K562 (cell line): ENCODE results near the gene TBC1D16. TPM values are rescaled to one million over a fixed set of nuclear protein-coding genes. Genes with fewer than 3 reads are reported as not detected.

Experiments
- ATAC-seq: fragments of 200-7000 bp; cut with Tn5 transposase; 3 replicates; pipeline ENCODE4 v1.9.1; 2020; ENCODE audit warnings: moderate library complexity
- BruUV-seq: library from RNA; stranded (reverse); fragments of 400-500 nt; replicated peaks from 2 replicates; lab custom pipeline; 2021; lab: Mats Ljungman, UMichigan
- CTCF ChIA-PET: fragments of 300-600 bp; formaldehyde crosslinking; extraction: SDS; loops from one replicate; lab custom pipeline; 2021; ENCODE audit warnings: low intra/inter-chr PET ratio; lab: Yijun Ruan, JAX
- POLR2A ChIA-PET: fragments of 300-600, 350-650 bp; sonication (Branson Sonifier 250); formaldehyde crosslinking; extraction: SDS; loops from one replicate; lab custom pipeline; 2021; ENCODE audit warnings: antibody characterized with exemption, inconsistent platforms; lab: Yijun Ruan, JAX
- DNase-seq, 4 experiments: peaks; one replicate each; pipeline versions ENCODE4 v3.0.0 to v3.0.0-alpha.2; 2011 to 2018; ENCODE audit warnings: low spot score in 3 of 4, mixed read lengths in 3 of 4; ENCODE audit errors: extremely low read depth in 1 of 4
- FAIRE-seq: peaks from 2 replicates; lab custom pipeline; 2011; peaks lifted over from hg19 to GRCh38; lab: Jason Lieb, UNC
- H2AFZ ChIP-seq: 2 replicates; pipeline ENCODE4 v1.6.0; 2011; ENCODE audit warnings: low read depth, low read length, control low read depth, inconsistent platforms
- H3K27ac ChIP-seq: fragments of 200-600 bp; 3 replicates; pipeline ENCODE4 v1.8.0; 2011; ENCODE audit warnings: low read depth, mild to moderate bottlenecking, control low read depth, inconsistent platforms, low read length, moderate library complexity, mixed read lengths; ENCODE audit errors: extremely low read depth
- H3K27me3 ChIP-seq, 2 experiments: fragments of 300-600 bp in 1 of 2; 2 replicates in 1 of 2; 3 replicates in 1 of 2; pipeline versions ENCODE4 v1.6.0 to v1.8.0; 2011; ENCODE audit warnings: inconsistent platforms in 2 of 2, low read length in 2 of 2, mild to moderate bottlenecking in 1 of 2, mixed read lengths in 1 of 2, moderate library complexity in 1 of 2; ENCODE audit not compliant: control insufficient read depth in 2 of 2, insufficient read depth in 2 of 2
- H3K36me3 ChIP-seq: fragments of 300-600 bp; 3 replicates; pipeline ENCODE4 v1.8.0; 2011; ENCODE audit warnings: mild to moderate bottlenecking, low read length, inconsistent platforms; ENCODE audit not compliant: control insufficient read depth, insufficient read depth
- H3K4me1 ChIP-seq, 2 experiments: fragments of 200-600 bp in 1 of 2; replicated peaks in 1 of 2; 2 replicates in 1 of 2; 3 replicates in 1 of 2; pipeline versions ENCODE4 v1.5.1 to v1.8.0; 2011; ENCODE audit warnings: inconsistent platforms in 2 of 2, low read length in 2 of 2, mild to moderate bottlenecking in 1 of 2, mixed read lengths in 1 of 2, moderate library complexity in 1 of 2; ENCODE audit not compliant: control insufficient read depth in 2 of 2, insufficient read depth in 2 of 2
- H3K4me2 ChIP-seq: 2 replicates; pipeline ENCODE4 v1.6.1; 2011; ENCODE audit warnings: low read length, control low read depth, inconsistent platforms, mixed read lengths; ENCODE audit not compliant: insufficient read depth
- H3K4me3 ChIP-seq: fragments of 200-600 bp; sonication (generic), shearing (Covaris generic); 2 replicates; pipeline ENCODE4 v1.5.1; 2016; ENCODE audit warnings: control low read depth, inconsistent platforms
- H3K79me2 ChIP-seq: fragments of 200-600 bp; 3 replicates; pipeline ENCODE4 v1.8.0; 2011; ENCODE audit warnings: low read length, inconsistent platforms; ENCODE audit not compliant: control insufficient read depth, insufficient read depth
- H3K9ac ChIP-seq, 2 experiments: 2 replicates each; pipeline versions ENCODE4 v1.6.0 to v1.6.1; 2011; ENCODE audit warnings: low read depth in 2 of 2, low read length in 2 of 2, control low read depth in 1 of 2, inconsistent platforms in 1 of 2, mild to moderate bottlenecking in 1 of 2, mixed read lengths in 1 of 2; ENCODE audit not compliant: insufficient read depth in 1 of 2
- H3K9me1 ChIP-seq: one replicate; pipeline ENCODE4 v1.6.0; 2011; ENCODE audit warnings: inconsistent platforms, mild to moderate bottlenecking, low read length, moderate library complexity; ENCODE audit not compliant: control insufficient read depth, insufficient read depth
- H3K9me3 ChIP-seq: replicated peaks from 2 replicates; pipeline ENCODE4 v1.5.1; 2011; ENCODE audit warnings: low read depth, low read length, inconsistent platforms; ENCODE audit not compliant: control insufficient read depth, insufficient read depth
- H4K20me1 ChIP-seq: replicated peaks from 2 replicates; pipeline ENCODE4 v1.6.1; 2011; ENCODE audit warnings: low read length, inconsistent platforms, mixed read lengths; ENCODE audit not compliant: control insufficient read depth, insufficient read depth
- ARID3B ChIP-seq: fragments of 250-450 bp; sonication (Bioruptor Pico); IDR thresholded peaks from 2 replicates; pipeline ENCODE4 v1.4.0; 2020; ENCODE audit warnings: borderline replicate concordance
- GTF3C2 ChIP-seq: IDR thresholded peaks from 3 replicates; pipeline ENCODE4 v1.6.1; 2011; ENCODE audit warnings: borderline replicate concordance, mild to moderate bottlenecking, moderate library complexity; ENCODE audit not compliant: insufficient read length; ENCODE audit errors: extremely low read depth
- MAX ChIP-seq: sonication (generic); formaldehyde crosslinking; IDR thresholded peaks from 2 replicates; pipeline ENCODE4 v1.9.0; 2022; ENCODE audit warnings: mild to moderate bottlenecking, missing genetic modification reagents
- MCM7 ChIP-seq, 2 experiments: fragments of 450-650 bp; IDR thresholded peaks; 2 replicates each; pipeline ENCODE4 v1.6.1; 2016 to 2018
- MIER1 ChIP-seq: fragments of 450-650 bp; IDR thresholded peaks from 2 replicates; pipeline ENCODE4 v1.6.1; 2016; ENCODE audit warnings: antibody characterized with exemption, mild to moderate bottlenecking, low read depth
- MTF1 ChIP-seq: fragments of 250-450 bp; sonication (Bioruptor Pico); IDR thresholded peaks from 2 replicates; pipeline ENCODE4 v1.9.0; 2021; ENCODE audit warnings: moderate library complexity, mild to moderate bottlenecking, inconsistent platforms, borderline replicate concordance
- NCOR1 ChIP-seq: fragments of 450-650 bp; IDR thresholded peaks from 2 replicates; pipeline ENCODE4 v1.6.1; 2016; ENCODE audit warnings: mild to moderate bottlenecking, moderate library complexity
- NFIX ChIP-seq: fragments of 250-450 bp; sonication (Bioruptor Pico); IDR thresholded peaks from 2 replicates; pipeline ENCODE4 v1.4.0; 2020; ENCODE audit warnings: low read depth, mild to moderate bottlenecking, moderate library complexity
- RBM25 ChIP-seq: fragments of 200-400 bp; formaldehyde crosslinking; IDR thresholded peaks from 2 replicates; pipeline ENCODE4 v1.6.1; 2018; ENCODE audit warnings: low read length, low read depth, moderate library complexity; ENCODE audit not compliant: severe bottlenecking
- SIX5 ChIP-seq, 2 experiments: IDR thresholded peaks; 2 replicates each; pipeline ENCODE4 v1.6.1; 2011; ENCODE audit warnings: low read length in 2 of 2, borderline replicate concordance in 1 of 2, low read depth in 1 of 2, mild to moderate bottlenecking in 1 of 2, moderate library complexity in 1 of 2; ENCODE audit not compliant: insufficient read depth in 1 of 2
- TCF7 ChIP-seq: sonication (generic); IDR thresholded peaks from 2 replicates; pipeline ENCODE4 v1.6.1; 2016; ENCODE audit warnings: antibody characterized with exemption, borderline replicate concordance
- ZEB2 ChIP-seq: fragments of 450-650 bp; IDR thresholded peaks from 2 replicates; pipeline ENCODE4 v1.6.1; 2016
- ZNF395 ChIP-seq: fragments of 200-800 bp; sonication (Bioruptor generic); IDR thresholded peaks from 2 replicates; pipeline ENCODE4 v1.6.1; 2017; ENCODE audit warnings: missing genetic modification characterization, missing compliant biosample characterization
- ZNF408 ChIP-seq: fragments of 250-450 bp; sonication (Bioruptor Pico); IDR thresholded peaks from 2 replicates; pipeline ENCODE4 v1.4.0; 2020; ENCODE audit warnings: low read depth, mild to moderate bottlenecking, moderate library complexity
- ZSCAN32 ChIP-seq: fragments of 450-650 bp; formaldehyde crosslinking; IDR thresholded peaks from 2 replicates; pipeline ENCODE4 v1.4.0; 2020; ENCODE audit warnings: mild to moderate bottlenecking, moderate library complexity
- WGBS: fragments of 100-300 bp; shearing (Covaris generic); methylation state at CpG from one replicate; pipeline ENCODE4 v1.1.6; 2016; ENCODE audit warnings: low coverage, mixed read lengths; ENCODE audit not compliant: insufficient coverage; ENCODE audit errors: missing lambda C conversion rate; 5-methylcytosine and 5-hydroxymethylcytosine counted together
- in situ Hi-C: fragments of 300-500 bp; cut with MboI; formaldehyde crosslinking; loops from 4 replicates; pipeline ENCODE4 v1.15.0; 2018; ENCODE audit warnings: inconsistent platforms, mixed read lengths
- intact Hi-C: fragments of 100-400 bp; cut with micrococcal nuclease; formaldehyde crosslinking; loops from 2 replicates; pipeline ENCODE4 v1.14.2; 2022
- polyA plus RNA-seq, 8 experiments: library from polyadenylated mRNA; depleted of rRNA in 4 of 8; stranded (reverse) in 5 of 8; unstranded in 3 of 8; fragments of >200 nt; fragmentation: Nextera tagmentation in 2 of 8; fragmentation: Illumina TruSeq in 1 of 8; extraction: Ambion mirVana in 2 of 8; extraction: Trizol in 1 of 8; gene quantifications; 2 replicates each; pipeline versions ENCODE4 v1.2.1 to v1.2.3, GENCODE V29; 2011 to 2014; ENCODE audit warnings: inconsistent platforms in 1 of 8, missing spikeins in 1 of 8
- total RNA-seq, 7 experiments: library from RNA; depleted of rRNA in 6 of 7; stranded (reverse); fragments of >200 nt in 6 of 7; fragmentation: Illumina TruSeq in 2 of 7; extraction: Trizol in 2 of 7; gene quantifications; 2 replicates each; pipeline versions ENCODE4 v1.2.1 to v1.2.3, GENCODE V29; 2011 to 2021; ENCODE audit warnings: low replicate concordance in 1 of 7

The TBC1D16 gene
- total and polyA plus RNA-seq, 9 of the 15 experiments (the other 6 are each of a cell fraction or from before 2014, with no cell fraction given): 0.01 to 0.20 (median 0.03) TPM; not detected in 1

- FAIRE-seq: no peak
- in situ Hi-C loops: no loop called here
Observed at GRCh38 chr17:79941088-79942010, 94.3 kb downstream of the TBC1D16 start.

More at GRCh38 chr17:79941088-79942010, 94.3 kb downstream of the TBC1D16 start:
- H3K4me1 ChIP-seq: peaks cover 0 to 44% of the 10 kb centered on the region in 2 experiments; a peak in 2 of 5 replicates
- no peaks in the 10 kb centered on the region for H3K79me2 ChIP-seq
- DNase-seq: no peak
- TF ChIP-seq MIER1: no peak
- TF ChIP-seq ARID3B: no peak
- no peak for TF ChIP-seq RBM25
- no peak for TF ChIP-seq ZEB2
- TF ChIP-seq GTF3C2: no peak
- no peak for TF ChIP-seq NFIX (CRISPR knock-in tag)
- no peak for TF ChIP-seq ZNF408 (CRISPR knock-in tag)
- no peak for TF ChIP-seq ZSCAN32
- TF ChIP-seq ZNF395 (CRISPR knock-in tag): no peak
- TF ChIP-seq MCM7 (IDR thresholded peaks at IDR 0.05): no peak
- TF ChIP-seq TCF7: no peak
- TF ChIP-seq MTF1 (CRISPR knock-in tag): no peak
- no peak for TF ChIP-seq SIX5 (IDR thresholded peaks at IDR 0.05; ENCODE audit: borderline replicate concordance in 1 of 2, insufficient read depth in 1 of 2, low read depth in 1 of 2, low read length in 2 of 2)
- TF ChIP-seq NCOR1: no peak
- TF ChIP-seq MAX: no peak
- intact Hi-C loops: no loop called here
- H2AFZ ChIP-seq: no peak overlapping the region
- H3K9ac ChIP-seq: no peak overlapping the region; a peak in 1 of 4 replicates
- H3K9me3 ChIP-seq: no peaks in the 10 kb centered on the region
- no peak overlapping the region for H3K4me2 ChIP-seq
- ATAC-seq: no peak
- POLR2A ChIA-PET: interaction anchor here (2.2 kb wide), 1 partner anchor 8 kb away, joined by 7 read pairs; no protein-coding TSS in a partner anchor
- 4% methylated on average over 19 of the region's 28 CpGs for WGBS
- H3K27me3 ChIP-seq: peaks cover 80 to 97% of the 10 kb centered on the region in 2 experiments
- peaks cover 54% of the 10 kb centered on the region for H4K20me1 ChIP-seq
- BruUV-seq: no TSS peak
- no peak overlapping the region for H3K27ac ChIP-seq
- H3K4me3 ChIP-seq: no peak overlapping the region
- CTCF ChIA-PET: no interaction called here
- H3K36me3 ChIP-seq: no peaks in the 10 kb centered on the region
- peaks cover 2% of the 10 kb centered on the region for H3K9me1 ChIP-seq
